GM18505 (cell line): ENCODE data around the gene RAB10.

Source experiments
- ATAC-seq: cut with Tn5 transposase; IDR thresholded peaks from one replicate; pipeline ENCODE4 v1.9.1; 2021; ENCODE audit not compliant: unreplicated experiment
- POLR2A ChIP-seq: IDR thresholded peaks from 4 replicates; pipeline ENCODE4 v1.6.1; 2011; ENCODE audit warnings: borderline replicate concordance; ENCODE audit not compliant: insufficient read depth, insufficient read length; ENCODE audit errors: extremely low read depth

The RAB10 gene

DNA sequence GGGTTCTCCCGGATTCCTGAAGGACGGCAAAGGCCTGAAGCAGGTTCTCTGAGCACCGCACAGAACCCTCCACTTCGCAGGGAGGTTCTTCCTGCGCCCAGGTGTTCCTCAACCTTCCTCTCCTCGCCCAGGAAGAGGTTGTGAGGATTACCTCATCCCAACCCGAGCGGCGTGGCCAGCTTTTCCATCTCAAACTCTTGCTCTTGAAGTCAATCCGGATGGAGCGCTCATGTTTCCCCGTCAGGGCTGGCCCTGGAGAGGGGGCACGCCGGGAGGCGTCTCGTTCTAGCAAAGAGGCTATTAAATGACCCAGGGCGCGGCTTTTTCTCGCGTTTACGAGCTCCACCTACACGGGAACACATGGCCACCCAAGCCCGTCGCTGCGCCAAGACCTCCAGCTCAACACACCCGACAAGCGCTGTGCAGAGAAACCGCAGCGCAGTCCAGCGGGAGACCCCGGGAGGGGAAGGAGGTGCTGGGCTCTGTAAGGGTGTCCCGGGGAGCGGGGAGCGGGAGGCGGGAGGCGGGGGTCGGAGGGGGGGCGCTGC, 540 bp upstream of the RAB10 start:
- no peak for ATAC-seq
- TF ChIP-seq POLR2A = no peak

DNA sequence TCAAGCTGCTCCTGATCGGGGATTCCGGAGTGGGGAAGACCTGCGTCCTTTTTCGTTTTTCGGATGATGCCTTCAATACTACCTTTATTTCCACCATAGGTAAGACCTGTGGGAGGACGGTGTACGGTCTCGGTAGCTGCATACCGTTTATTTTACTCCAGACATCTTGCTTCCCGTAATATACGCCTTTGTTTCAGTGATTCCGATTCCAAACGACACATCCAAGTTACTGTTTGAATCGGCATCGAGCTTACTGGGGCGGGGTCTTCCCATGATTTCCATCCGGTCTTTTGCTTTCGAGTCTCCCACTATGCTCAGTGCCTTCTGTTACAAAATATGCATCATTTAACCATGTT, 731 bp downstream of the RAB10 start:
- no peak for ATAC-seq
- TF ChIP-seq POLR2A = no peak

DNA sequence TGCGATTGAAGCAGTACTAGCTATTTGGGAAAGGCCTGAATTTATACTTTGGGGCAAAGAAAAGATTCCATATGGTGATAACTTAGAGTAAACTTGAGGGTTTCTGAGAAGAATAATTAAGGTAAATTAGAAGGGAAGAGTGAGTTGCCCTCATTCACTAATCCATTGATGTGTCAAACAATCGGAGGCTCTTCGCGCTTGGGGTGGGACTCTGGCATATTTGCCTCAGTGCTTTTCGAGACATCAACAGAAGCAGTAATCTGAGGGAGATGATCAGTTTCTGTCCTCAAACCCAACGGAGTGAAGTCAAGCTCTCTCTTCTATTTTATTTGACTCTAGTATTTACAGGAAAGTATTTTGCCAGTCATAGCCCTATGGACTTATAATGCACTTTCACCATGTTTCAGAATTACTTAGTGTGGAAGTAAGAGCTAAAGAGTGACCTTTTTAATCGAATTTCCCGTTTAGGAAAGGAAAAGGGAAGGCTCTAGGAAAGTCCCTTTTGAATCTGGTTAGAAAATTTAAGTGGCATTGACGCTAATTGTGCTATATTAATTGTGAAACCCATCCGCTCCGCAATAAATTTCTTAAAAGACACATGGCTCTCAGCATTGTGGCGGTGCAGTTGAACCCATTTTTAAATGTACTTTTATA, 1.3 kb downstream of the RAB10 start:
- no peak for ATAC-seq
- TF ChIP-seq POLR2A = no peak

GRCh38 chr2:26039603-26040323, 5.9 kb downstream of the RAB10 start:
- no peak for ATAC-seq
- no peak for TF ChIP-seq POLR2A

DNA sequence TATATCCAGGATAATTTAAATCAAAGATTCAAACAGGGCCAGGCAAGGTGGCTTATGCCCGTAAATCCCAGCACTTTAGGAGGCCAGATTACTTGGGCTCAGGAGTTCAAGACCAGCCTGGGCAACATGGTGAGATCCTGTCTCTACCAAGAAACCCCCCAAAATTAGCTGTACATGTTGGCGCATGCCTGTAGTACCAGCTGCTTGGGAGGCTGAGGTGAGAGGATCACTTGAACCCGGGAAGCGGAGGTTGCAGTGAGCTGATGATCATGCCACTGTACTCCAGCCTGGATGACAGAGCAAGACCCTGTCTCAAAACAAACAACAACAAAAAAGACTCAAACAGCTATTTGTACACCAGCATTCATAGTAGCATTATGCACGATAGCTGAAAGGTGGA, 9.2 kb downstream of the RAB10 start:
- ATAC-seq = no peak
- no peak for TF ChIP-seq POLR2A

DNA sequence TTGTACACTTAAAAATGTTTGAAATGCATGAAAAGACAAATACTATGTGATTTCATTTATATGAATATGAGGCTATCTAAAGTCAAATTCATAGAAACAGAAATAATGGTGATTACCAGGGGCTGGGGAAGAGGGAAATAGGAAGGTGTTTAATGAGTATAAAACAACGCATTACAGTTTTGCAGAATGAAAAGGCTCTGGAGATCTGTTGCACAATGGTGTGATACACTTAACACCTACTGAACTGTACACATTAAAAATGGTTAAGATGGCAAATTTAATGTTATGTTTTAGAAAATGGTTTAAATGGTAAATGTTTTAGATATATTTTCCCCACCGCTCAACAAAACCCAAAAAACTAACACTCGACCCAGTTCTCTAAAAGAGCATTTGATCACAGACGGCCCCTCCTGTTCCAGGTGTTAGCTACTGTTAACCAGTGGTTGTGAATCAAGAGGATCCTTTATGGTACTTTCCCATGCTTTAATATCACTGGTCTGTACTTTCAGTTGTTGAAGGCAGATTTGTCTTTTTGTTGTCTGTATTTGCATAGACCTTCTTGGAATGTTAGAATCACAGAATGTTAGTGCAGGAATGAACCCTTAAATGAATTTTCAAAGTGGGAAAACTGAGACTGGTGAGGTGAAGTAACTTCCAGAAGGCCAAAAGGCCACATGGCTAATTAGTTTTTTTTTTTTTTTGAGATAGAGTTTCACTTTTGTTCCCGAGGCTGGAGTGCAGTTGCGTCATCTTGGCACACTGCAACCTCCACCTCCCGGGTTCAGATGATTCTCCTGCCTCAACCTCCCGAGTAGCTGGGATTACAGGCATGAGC, 10.2 kb downstream of the RAB10 start:
- TF ChIP-seq POLR2A = no peak
- ATAC-seq = no peak

DNA sequence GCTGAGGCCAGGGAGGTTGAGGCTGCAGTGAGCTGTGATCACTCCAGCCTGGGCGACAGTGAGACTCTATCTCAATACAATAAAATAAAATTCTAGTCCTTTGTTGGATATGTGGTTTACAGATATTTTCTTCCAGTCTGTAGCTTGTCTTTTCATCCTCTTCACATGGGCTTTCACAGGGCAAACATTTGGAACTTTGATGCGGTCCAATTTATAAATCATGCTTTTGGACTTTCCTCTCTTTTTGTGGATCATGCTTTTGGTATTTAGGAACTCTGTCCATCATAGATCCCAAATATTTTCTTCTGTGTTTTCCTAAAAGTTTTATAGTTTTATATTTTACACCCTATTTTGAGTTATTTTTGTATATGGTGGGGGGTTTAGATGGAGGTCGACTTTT, 14.9 kb downstream of the RAB10 start:
- no peak for TF ChIP-seq POLR2A

GRCh38 chr2:26049641-26050040, 15.8 kb downstream of the RAB10 start:
- no peak for ATAC-seq
- no peak for TF ChIP-seq POLR2A

More for the DNA sequence above, 14.9 kb downstream of the RAB10 start:
- ATAC-seq = no peak

- no peak for ATAC-seq
- TF ChIP-seq POLR2A = no peak
Measured at GRCh38 chr2:26052740-26053139, 18.9 kb downstream of the RAB10 start.

GRCh38 chr2:26054598-26055348, 20.9 kb downstream of the RAB10 start:
- no peak for TF ChIP-seq POLR2A
- no peak for ATAC-seq

GRCh38 chr2:26058390-26058789, 24.5 kb downstream of the RAB10 start:
- ATAC-seq = no peak
- TF ChIP-seq POLR2A = no peak

DNA sequence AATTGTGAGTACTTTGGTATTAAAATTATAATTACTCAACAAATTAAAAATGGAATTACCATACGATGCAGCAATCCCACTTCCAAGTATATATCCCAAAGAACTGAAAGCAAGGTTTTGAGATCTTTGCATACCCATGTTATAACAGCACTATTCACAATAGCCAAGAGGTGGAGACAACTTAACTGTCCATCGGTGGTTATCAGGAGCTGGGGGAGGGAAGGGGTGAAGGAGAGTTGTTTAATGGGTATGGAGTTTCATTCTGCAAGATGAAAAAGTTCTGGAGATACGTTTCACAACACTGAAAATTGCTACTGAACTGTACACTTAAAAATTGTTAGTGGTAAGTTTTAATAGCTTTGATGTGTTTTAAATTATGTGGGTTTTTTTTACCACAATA, 25.7 kb downstream of the RAB10 start:
- no peak for TF ChIP-seq POLR2A
- ATAC-seq = no peak

- TF ChIP-seq POLR2A = no peak
- no peak for ATAC-seq
Measured at GRCh38 chr2:26061539-26061938, 27.7 kb downstream of the RAB10 start.
